Measurements from ENCODE around the gene ZFP92. TPM values are rescaled to one million over a fixed set of nuclear protein-coding genes. Genes with fewer than 3 reads are reported as not detected.

The ZFP92 gene
- total RNA-seq, result 1 to 10 TPM in 3 of 4 donors, under 1 TPM in 1; 0.98 to 3.6 (median 1.4) TPM

DNA sequence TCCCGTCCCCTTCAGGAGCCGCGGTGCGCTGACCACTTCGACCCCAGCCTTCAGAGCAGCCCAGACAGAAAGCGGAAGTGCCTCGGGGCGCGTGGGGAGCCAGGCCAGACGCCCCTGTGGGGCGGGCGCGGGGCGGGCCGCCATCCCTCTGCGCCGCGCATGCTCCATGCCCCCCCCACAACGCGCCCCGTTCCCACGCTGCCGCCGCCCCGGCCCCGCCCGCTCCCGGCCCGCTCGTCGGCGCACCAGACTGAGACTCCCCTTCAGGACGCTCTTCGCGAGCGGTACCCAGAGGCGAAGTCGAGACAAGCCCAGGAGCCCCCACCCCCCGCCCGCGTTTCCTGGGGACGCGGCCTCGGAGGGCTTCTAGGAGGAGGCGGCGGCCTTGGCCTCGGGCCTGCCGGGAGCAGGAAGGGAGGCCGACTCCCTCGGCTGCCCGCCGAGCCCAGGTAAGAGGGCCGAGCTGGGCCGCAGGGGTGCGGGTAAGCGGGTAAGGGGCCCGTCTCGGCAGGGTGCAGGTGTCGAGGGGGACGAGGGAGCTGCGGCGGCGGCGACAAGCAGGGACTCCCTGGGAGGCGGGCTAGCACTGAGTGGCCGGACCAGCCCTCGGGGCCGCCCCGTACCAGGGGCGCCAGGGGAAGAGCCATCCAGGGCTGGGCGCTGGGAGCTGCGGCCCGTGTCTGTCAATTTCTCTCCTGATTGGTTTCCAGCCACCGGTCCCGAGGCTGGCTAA lies at the start of gene ZFP92:
ZFP92 (plus strand) TSS at position 218 of the 733 bp plus-strand sequence. CDS start 6,851 bp downstream, outside the sequence.
- TF ChIP-seq CTCF (IDR thresholded peaks at IDR 0.05; ENCODE audit: low read depth), result no peak

DNA sequence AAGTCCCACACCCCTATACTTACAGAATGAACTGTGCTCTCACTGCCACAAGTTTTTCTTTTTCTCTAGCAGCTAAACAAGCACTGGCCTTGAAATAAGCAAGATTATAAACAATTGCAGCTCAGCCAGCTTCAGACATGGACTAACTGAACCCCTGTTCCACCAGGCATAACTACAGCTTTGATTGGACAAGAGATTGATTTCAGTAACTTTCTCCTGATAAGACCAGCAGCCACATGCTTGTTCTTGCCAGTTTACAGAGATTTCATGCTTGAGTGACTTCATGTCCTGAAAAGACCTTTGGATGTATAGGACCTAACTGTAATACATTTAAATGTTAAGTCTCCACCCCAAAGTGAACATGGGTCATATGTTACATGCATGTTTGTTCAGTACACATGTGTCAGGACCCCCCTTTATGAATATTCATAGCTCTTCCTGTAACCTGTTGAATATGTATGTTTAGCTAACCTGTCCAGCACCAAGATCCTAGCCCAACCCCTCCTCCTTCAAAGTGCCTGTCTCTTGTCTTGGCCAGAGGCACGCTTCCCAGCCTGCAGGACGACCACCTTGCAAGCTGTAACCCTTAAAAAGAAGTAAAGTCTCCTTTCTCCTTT lies 49.4 kb upstream of the ZFP92 start:
- TF ChIP-seq CTCF (IDR thresholded peaks at IDR 0.05; ENCODE audit: low read depth), result no peak

DNA sequence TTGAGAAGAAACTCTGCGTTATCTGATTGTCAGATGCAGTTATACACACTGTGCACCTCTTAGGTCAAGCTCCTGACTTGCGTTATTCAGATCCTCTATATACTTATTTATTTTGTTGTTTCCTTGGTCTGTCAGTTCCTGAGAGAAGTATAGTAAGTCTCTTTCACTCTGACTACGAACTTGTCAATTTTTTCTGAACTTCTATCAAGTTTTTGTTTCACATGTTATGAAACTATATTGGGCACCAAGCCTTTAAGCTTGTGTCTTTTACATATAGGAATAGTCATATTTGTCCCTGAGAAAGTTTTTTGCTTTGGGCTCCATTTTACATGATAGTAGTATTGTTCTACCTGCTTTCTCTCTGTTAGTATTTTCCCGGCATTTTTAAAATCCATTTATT lies 45.6 kb upstream of the ZFP92 start:
- TF ChIP-seq CTCF (IDR thresholded peaks at IDR 0.05; ENCODE audit: low read depth), result no peak

GRCh38 chrX:153366119-153366518 lies 45.2 kb upstream of the ZFP92 start:
- TF ChIP-seq CTCF (IDR thresholded peaks at IDR 0.05; ENCODE audit: low read depth), result no peak

GRCh38 chrX:153366878-153367538 lies 44.3 kb upstream of the ZFP92 start:
- TF ChIP-seq CTCF (IDR thresholded peaks at IDR 0.05; ENCODE audit: low read depth), result no peak

DNA sequence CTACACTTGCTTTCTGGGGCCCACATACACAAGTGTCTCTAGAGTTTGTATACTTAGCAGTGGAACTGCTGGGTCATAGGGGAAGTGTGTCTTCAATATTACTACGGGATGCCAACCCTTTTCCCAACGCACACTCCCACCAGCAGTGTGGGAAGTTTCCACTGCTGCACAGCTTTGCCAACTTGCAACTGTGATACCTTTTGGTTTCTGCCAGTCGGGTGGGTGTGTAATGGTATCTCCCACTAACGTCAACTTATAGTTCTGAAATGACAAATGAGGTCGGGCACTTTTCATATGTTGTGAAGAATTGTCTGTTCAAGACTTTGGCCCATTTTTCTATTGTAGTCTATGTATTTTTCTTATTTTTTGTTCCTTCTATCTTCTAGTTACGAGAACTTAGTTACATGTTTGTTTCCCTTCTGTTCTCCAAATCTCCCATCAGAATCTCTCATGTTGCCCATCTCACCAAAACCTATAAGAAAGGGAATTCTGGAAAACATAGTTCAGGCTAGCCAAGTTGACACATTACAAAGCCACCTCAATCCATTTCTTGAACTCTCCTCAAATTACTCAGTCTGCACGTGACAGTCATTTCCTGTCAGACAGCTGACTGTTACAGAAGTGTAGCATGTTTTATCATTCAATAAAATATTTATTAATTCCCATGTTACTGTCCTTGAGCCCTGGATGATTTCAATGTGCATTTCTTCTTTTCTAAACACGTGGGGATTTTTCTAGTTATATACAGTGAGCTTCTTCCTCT lies 40.8 kb upstream of the ZFP92 start:
- TF ChIP-seq CTCF (IDR thresholded peaks at IDR 0.05; ENCODE audit: low read depth), result no peak
